Pancreas (tissue), 10 donors: ENCODE results near the gene NIPAL3. TPM values are rescaled to one million over a fixed set of nuclear protein-coding genes. Genes with fewer than 3 reads are reported as not detected.
A peak's percentile ranks its signal among the peaks of the same experiment; 100 is the strongest.

Source experiments
- ATAC-seq, 4 donors: fragments of 200-7000 bp; cut with Tn5 transposase; one replicate each; pipeline versions ENCODE4 v1.8.0 to v1.9.1; 2020; ENCODE audit warnings: mild to moderate bottlenecking in 4 of 4, moderate library complexity in 4 of 4
- DNase-seq, 6 donors: peaks; one replicate each; pipeline ENCODE4 v3.0.0-alpha.2; 2020
- FAIRE-seq: peaks from 2 replicates; lab custom pipeline; 2012; peaks lifted over from hg19 to GRCh38; lab: Jason Lieb, UNC
- H3K27ac ChIP-seq, 4 donors: fragments of 200-600 bp; sonication (generic); 1 replicate in 3 of 4; 2 replicates in 1 of 4; pipeline versions ENCODE4 v1.5.0 to v1.8.0; 2020
- H3K27me3 ChIP-seq, 4 donors: fragments of 200-600 bp; one replicate each; pipeline ENCODE4 v1.8.0; 2021
- H3K36me3 ChIP-seq, 3 donors: fragments of 200-600 bp; sonication (generic) in 1 of 3; one replicate each; pipeline versions ENCODE4 v1.5.0 to v1.8.0; 2020 to 2021
- H3K4me1 ChIP-seq, 3 donors: fragments of 200-600 bp; one replicate each; pipeline ENCODE4 v1.8.0; 2021
- H3K4me3 ChIP-seq, 4 donors: fragments of 200-600 bp; sonication (generic) in 2 of 4; one replicate each; pipeline versions ENCODE4 v1.5.0 to v1.8.0; 2020 to 2021
- H3K9me3 ChIP-seq, 4 donors: fragments of 200-600 bp; one replicate each; pipeline ENCODE4 v1.8.0; 2021
- WGBS, 2 donors: extraction: QIAGEN DNeasy Blood & Tissue Kit; methylation state at CpG; one replicate each; pipeline ENCODE4 v1.1.7; 2013; 5-methylcytosine and 5-hydroxymethylcytosine counted together
- intact Hi-C, 3 donors: fragments of 100-400 bp; cut with DNase I; formaldehyde crosslinking; loops; one replicate each; pipeline versions ENCODE4 v1.11.1 to v1.14.2; 2022
- polyA plus RNA-seq, 2 donors: library from polyadenylated mRNA; stranded (reverse); fragments of 200-250 nt; gene quantifications; one replicate each; pipeline ENCODE4 v1.2.3, GENCODE V29; 2013
- total RNA-seq, 6 donors: library from RNA; stranded (reverse); fragmentation: NEBNext Ultra II Directional in 4 of 6; extraction: Animal tissue kit (Norgen Biotek cat#: 25700) in 4 of 6; gene quantifications; one replicate each; pipeline versions ENCODE4 v1.2.1 to v1.2.4, GENCODE V29; 2021 to 2023
- TF ChIP-seq, protein P1 (sequence below), 4 donors: fragments of 200-600 bp; sonication (generic) in 3 of 4; IDR thresholded peaks; one replicate each; pipeline versions ENCODE4 v1.5.0 to v1.8.0; 2021; ENCODE audit warnings: antibody characterized with exemption in 4 of 4
- donor health status: healthy with polysubstance abuse.
- donor health status: DM: no; HTN: no; CAD: no; lungs with moderate emphysema.
- donor health status: DM: no; HTN: no; CAD: no.
- donor health status: control.
- donor health status: control.
- donor health status: Bipolar disorder and iron deficiency.
- donor health status: DM: yes; HTN: yes; CAD: no.
- donor health status: DM: no; HTN: no; CAD: no.
- donor health status: DM: no; HTN: no; CAD: no.
- donor health status: DM: yes; HTN: yes; CAD: no.

Gene NIPAL3
- total and polyA plus RNA-seq, 8 donors, result 7.2 to 25.4 (median 18.5) TPM

DNA sequence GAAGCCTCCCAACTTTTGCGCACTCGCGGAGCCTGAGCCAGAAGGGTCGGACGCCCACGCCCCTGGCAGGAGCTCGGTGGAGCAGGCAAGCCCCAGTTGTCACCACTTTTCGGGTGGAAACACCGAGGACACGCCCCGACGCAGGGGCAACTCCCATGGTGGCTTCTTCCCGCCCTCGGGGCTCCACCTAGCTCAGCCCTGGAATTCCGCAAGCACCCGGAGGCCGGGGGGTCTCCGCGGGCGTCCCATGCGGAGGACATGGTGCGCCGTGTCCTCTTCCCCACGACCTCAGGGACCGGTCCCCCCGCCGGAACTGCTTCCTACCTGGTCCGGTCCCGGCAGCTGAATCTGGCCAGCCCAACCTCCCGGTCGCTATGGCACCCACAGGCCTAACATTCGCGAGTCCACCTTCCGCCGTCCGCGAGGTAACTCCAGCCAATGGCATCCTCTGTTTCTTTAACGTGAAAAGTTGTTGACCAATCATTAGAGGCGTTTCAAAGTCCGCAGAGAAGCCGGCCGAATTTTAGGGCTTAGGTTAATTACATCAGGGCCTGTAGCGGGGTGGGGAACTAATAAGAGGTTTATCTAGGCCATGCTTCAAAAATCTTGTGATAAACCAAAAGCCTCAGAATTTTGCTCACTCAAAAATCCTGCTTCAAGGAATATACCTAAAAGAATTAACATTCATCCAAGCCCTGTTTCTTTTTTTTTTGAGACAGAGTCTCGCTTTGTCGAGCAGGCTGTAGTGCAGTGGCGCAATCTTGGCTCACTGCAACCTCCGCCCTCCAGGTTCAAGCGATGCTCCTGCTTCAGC is 2.0 kb upstream of the NIPAL3 start, which contains the start of gene STPG1:
Gene STPG1, minus strand, starts transcription at position 433 of the 814 bp plus-strand sequence. CDS start 12,394 bp downstream, outside the sequence.
- Histone ChIP-seq H3K9me3 (no peaks in the 10 kb centered on the region), H3K4me3 (peak within 1 kb of the TSS; percentile 68 to 86 (median 82)), H3K27ac (peak within 1 kb of the TSS; percentile 72 to 84 (median 78)), H3K27me3 (no peaks in the 10 kb centered on the region), H3K36me3 (no peaks in the 10 kb centered on the region), H3K4me1 (peaks cover 18 to 35% (median 31%) of the 10 kb centered on the region in 3 donors)
- FAIRE-seq (no peak), ATAC-seq (peak; percentile 63 to 78 (median 72)), DNase-seq (peak; percentile 81 to 94 (median 88))
- intact Hi-C loops, result loop anchor here in 1 of 3 donors (10.0 kb wide), 1 partner anchor 221 kb away; no protein-coding TSS in a partner anchor
- 3% methylated on average over 48 of the region's 48 CpGs for WGBS, 2 donors
- TF ChIP-seq, protein P1, sequence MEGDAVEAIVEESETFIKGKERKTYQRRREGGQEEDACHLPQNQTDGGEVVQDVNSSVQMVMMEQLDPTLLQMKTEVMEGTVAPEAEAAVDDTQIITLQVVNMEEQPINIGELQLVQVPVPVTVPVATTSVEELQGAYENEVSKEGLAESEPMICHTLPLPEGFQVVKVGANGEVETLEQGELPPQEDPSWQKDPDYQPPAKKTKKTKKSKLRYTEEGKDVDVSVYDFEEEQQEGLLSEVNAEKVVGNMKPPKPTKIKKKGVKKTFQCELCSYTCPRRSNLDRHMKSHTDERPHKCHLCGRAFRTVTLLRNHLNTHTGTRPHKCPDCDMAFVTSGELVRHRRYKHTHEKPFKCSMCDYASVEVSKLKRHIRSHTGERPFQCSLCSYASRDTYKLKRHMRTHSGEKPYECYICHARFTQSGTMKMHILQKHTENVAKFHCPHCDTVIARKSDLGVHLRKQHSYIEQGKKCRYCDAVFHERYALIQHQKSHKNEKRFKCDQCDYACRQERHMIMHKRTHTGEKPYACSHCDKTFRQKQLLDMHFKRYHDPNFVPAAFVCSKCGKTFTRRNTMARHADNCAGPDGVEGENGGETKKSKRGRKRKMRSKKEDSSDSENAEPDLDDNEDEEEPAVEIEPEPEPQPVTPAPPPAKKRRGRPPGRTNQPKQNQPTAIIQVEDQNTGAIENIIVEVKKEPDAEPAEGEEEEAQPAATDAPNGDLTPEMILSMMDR (IDR thresholded peaks at IDR 0.05), result no peak

DNA sequence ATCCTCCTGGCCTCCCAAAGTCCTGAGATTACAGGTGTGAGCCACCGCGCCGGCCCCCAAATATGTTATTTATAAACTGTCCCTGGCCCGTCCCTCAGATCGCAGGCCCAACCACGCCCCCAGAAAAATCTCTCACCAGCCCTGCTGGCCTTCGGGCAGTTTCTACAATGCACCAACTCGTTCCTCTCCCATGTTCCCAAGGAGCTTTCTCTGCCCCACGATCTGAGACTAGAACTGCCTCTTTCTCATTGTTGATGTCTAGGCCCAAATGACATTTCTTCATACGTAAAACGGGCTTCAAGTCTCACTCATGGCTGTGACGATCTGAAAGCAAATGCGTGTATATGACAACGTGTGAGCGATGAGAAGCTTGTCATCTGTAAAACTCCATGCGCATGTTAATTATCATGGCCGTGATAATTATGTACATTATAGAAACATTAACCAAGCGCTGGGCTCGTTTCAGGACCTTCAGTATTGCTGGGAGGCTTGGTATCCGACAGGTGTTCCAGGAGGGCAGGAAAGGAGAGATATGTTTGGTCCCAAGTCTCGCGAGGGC is 748 bp upstream of the NIPAL3 start:
- Histone ChIP-seq H3K9me3 (no peaks in the 10 kb centered on the region), H3K36me3 (peaks cover 0 to 5% (median 0%) of the 10 kb centered on the region in 3 donors), H3K4me1 (peaks cover 18 to 41% (median 36%) of the 10 kb centered on the region in 3 donors), H3K27ac (peak overlapping the region; percentile 64 to 84 (median 74)), H3K27me3 (no peaks in the 10 kb centered on the region), H3K4me3 (peak overlapping the region in 3 of 4 donors; percentile 44 to 77 (median 47))
- intact Hi-C loops, result loop anchor here in 1 of 3 donors (10.0 kb wide), 1 partner anchor 220 kb away; no protein-coding TSS in a partner anchor
- WGBS, 2 donors, result 27 to 35% methylated on average over 22 of the region's 22 CpGs
- DNase-seq (peak in 3 of 6 donors; percentile 29 to 49 (median 36)), FAIRE-seq (no peak), ATAC-seq (peak in 2 of 4 donors; percentile 1 to 46)
- TF ChIP-seq, protein P1 (IDR thresholded peaks at IDR 0.05), result no peak

DNA sequence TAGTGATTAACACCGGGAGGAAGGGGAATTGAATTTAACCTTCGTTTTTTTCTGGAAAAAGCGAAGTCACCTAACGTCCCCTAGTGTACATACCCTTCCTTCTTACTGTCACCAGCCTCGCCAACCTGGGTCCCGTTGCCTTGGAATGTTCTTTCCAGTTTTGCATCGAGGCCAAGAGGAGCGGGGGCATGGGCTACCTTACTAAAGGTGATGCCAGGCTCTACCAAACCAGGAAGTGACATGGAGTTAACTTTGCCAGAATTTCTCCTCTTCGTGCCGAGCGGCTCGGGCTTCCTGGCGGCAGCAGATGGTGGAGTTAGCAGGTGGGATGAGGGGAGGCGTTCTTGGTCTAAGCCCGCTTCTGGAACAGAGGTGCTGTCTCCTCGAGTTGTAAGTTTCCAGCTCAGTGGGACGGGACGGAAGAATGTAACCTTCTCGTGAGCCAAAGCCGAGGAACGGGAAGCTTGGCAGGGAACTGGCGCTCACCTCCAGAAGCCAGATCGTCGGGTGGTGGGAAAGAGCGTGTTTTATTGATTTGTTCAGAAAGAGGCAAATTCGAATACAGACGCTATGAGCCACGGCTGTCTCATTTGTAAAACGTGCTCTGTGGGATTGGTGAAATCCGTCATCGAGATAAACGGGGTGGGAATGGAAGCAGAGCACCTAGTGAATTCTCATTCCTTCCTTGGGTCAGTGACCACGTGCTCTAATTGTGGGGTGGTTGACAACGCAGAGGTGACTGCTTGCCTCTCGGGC is 486 bp downstream of the NIPAL3 start:
- peak; percentile 37 to 65 (median 58) for DNase-seq
- peak overlapping the region; percentile 64 to 84 (median 74) for H3K27ac ChIP-seq
- peaks cover 0 to 17% (median 0%) of the 10 kb centered on the region in 3 donors for H3K36me3 ChIP-seq
- no peaks in the 10 kb centered on the region for H3K9me3 ChIP-seq
- intact Hi-C loops, result loop anchor here in 1 of 3 donors (10.0 kb wide), 1 partner anchor 219 kb away; no protein-coding TSS in a partner anchor
- H3K4me1 ChIP-seq, result peaks cover 18 to 41% (median 36%) of the 10 kb centered on the region in 3 donors
- TF ChIP-seq, protein P1 (IDR thresholded peaks at IDR 0.05), result no peak
- ATAC-seq, result peak; percentile 20 to 30 (median 22)
- FAIRE-seq, result no peak
- WGBS, 2 donors, result 1% methylated on average over 35 of the region's 35 CpGs
- H3K27me3 ChIP-seq, result no peaks in the 10 kb centered on the region
- peak overlapping the region; percentile 44 to 77 (median 54) for H3K4me3 ChIP-seq

DNA sequence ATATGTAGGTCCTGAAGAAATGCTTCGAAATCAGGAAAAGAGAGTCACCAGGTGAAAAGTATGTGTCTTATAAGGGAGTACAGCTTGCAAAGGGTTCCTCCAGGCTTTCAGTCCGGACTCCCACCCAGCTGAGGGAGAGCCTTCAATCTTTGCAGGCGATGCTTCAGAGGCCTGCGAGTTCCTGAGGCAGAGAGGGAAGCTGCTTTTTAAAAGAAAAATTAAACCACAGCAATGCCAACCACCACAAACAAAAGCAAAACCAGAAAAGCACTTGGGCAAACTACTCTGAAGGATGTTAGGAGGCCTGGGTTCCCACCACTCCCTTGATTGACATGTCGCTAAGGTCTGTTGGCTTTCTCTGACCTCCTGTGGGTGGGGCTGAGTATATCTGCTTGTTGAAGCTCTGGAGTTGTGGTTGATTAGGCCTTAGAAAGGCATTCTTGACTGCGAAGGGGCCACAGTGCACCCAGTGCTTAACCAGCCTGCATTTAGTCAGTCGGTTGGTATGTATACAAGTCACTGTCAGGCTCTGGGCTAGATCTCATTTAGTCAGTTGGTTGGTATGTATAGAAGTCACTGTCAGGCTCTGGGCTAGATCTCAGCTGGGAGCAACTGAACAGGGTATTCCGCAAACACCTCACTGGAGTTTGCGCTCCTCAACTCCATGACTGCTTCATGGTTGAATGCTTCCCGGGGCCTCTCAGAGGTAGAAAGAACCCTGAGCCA is 1.2 kb downstream of the NIPAL3 start:
- no peaks in the 10 kb centered on the region for H3K9me3 ChIP-seq
- ATAC-seq (no peak), FAIRE-seq (no peak), DNase-seq (no peak)
- H3K4me3 ChIP-seq, result peak overlapping the region; percentile 44 to 77 (median 54)
- H3K27me3 ChIP-seq, result no peaks in the 10 kb centered on the region
- peak overlapping the region; percentile 64 to 84 (median 74) for H3K27ac ChIP-seq
- TF ChIP-seq, protein P1 (IDR thresholded peaks at IDR 0.05), result no peak
- intact Hi-C loops, result loop anchor here in 1 of 3 donors (10.0 kb wide), 1 partner anchor 218 kb away; no protein-coding TSS in a partner anchor
- H3K36me3 ChIP-seq, result peaks cover 0 to 21% (median 0%) of the 10 kb centered on the region in 3 donors
- 42 to 43% methylated on average over 10 of the region's 10 CpGs for WGBS, 2 donors
- peaks cover 18 to 41% (median 36%) of the 10 kb centered on the region in 3 donors for H3K4me1 ChIP-seq
